GM19099 (cell line): ENCODE measurements around the gene OTOG.

ENCODE experiments used
- POLR2A ChIP-seq: IDR thresholded peaks from 3 replicates; pipeline ENCODE4 v1.6.1; 2011; ENCODE audit warnings: low read depth; ENCODE audit not compliant: insufficient read length; ENCODE audit errors: extremely low read depth

OTOG gene, protein sequence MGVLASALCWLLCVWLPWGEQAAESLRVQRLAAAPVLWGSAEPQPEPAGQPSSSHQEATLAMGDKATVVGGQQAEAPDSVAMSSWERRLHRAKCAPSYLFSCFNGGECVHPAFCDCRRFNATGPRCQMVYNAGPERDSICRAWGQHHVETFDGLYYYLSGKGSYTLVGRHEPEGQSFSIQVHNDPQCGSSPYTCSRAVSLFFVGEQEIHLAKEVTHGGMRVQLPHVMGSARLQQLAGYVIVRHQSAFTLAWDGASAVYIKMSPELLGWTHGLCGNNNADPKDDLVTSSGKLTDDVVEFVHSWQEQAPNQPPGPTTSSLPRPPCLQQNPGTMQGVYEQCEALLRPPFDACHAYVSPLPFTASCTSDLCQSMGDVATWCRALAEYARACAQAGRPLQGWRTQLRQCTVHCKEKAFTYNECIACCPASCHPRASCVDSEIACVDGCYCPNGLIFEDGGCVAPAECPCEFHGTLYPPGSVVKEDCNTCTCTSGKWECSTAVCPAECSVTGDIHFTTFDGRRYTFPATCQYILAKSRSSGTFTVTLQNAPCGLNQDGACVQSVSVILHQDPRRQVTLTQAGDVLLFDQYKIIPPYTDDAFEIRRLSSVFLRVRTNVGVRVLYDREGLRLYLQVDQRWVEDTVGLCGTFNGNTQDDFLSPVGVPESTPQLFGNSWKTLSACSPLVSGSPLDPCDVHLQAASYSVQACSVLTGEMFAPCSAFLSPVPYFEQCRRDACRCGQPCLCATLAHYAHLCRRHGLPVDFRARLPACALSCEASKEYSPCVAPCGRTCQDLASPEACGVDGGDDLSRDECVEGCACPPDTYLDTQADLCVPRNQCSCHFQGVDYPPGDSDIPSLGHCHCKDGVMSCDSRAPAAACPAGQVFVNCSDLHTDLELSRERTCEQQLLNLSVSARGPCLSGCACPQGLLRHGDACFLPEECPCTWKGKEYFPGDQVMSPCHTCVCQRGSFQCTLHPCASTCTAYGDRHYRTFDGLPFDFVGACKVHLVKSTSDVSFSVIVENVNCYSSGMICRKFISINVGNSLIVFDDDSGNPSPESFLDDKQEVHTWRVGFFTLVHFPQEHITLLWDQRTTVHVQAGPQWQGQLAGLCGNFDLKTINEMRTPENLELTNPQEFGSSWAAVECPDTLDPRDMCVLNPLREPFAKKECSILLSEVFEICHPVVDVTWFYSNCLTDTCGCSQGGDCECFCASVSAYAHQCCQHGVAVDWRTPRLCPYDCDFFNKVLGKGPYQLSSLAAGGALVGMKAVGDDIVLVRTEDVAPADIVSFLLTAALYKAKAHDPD (N-terminal part only)

DNA sequence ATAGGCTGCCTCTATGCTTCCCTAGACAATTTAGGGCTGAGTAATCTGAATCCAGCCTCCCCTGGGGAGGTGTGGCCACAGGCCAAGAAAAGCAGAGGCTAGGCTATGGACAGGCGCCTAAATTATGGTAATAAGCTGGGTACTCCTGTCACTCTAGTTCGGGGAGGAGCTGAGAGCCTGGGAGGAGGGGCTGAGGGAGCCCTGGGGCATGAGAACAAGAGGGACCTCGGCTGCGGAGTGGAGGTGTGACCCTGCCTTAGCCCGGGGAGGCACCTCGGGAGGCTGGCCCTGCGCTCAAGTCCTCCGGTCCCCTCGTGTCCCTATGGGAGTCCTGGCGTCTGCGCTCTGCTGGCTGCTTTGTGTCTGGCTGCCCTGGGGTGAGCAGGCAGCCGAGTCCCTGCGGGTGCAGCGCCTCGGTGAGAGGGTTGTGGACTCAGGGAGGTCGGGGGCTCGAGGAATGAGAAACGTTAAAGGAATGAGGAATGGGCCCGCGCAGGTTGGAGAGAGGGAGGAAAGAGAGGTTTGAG, at the start of gene OTOG:
Gene OTOG, plus strand, starts transcription at position 209 of the 527 bp plus-strand sequence. Its CDS starts 114 bp downstream, at position 323.
- TF ChIP-seq POLR2A, result no peak

DNA sequence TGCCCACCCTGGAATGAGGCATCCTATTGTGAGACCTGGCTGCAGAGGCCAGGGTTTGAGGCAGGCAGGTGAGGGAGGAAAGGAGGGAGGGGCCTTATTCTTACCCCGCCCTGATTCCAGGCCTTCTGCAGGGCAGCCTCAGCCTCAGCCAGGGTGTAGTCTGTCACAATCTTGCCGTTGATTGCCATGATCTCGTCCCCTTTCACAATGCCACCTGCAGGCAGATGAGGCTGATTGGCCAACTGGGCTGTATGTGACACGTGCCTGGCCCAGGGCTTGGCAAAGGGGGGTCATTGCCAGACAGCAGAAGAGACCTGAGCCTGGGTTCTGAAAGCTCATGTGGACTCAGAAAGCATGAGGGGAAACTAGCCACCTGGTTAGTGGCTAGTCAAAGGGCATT, 49.0 kb upstream of the OTOG start:
- no peak for TF ChIP-seq POLR2A

DNA sequence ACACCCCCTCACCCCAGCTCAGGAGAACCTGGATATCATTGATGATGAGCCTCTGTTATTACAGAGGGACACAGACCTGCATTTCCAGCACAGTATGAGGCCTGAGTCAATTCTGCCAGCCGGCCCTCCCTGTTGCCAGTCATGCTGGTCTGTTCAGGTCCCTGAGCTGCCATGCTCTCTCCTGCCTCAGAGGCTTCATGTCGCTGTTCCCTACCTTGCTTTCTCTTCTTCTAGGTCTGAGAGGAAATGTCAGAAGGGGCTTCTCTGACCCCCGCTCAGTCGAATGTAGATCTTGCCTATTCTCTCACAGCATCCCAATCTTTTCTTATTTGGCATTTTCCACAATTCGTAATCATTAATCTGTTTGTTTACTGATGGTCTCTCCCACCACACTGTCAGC, 48.6 kb upstream of the OTOG start:
- TF ChIP-seq POLR2A, result no peak

DNA sequence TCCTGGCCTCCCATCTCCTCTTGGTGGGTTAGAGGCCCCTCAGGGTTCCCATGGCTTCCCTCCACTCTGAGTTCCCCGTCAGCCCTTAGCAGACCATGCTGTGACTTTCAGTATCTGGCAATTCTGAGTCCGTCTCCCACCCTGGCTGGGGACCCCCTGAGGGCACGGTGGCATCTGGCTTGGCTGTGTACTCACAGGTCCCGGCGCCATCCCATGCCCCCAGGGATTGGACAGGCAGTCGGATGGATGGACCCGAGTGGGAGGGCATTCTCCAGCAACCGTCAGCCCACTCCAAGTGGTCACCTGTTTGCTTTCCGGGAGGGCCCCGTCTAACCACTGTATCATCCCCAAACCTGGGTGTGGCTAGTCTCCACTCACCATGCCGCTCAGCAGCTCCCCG, 46.4 kb upstream of the OTOG start:
- no peak for TF ChIP-seq POLR2A

DNA sequence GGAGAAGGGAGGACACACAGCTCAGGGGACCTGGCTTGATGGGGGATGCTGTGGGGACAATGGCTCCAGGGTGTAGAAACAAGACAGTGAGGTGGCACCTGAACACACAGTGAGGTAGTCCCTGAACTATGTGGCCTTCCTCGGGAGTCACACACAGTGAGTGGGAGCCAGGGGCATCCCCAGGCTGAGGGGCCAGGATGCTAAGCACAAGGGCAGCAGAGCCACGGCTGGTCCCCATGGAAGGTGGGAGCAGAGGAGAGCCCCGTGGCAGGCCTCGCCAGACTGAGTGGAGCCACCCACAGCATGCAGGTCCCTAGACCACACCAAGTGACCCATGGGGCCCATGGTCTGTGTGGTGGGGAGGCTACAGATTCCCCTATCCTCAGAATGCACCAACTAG, 44.4 kb upstream of the OTOG start:
- no peak for TF ChIP-seq POLR2A

DNA sequence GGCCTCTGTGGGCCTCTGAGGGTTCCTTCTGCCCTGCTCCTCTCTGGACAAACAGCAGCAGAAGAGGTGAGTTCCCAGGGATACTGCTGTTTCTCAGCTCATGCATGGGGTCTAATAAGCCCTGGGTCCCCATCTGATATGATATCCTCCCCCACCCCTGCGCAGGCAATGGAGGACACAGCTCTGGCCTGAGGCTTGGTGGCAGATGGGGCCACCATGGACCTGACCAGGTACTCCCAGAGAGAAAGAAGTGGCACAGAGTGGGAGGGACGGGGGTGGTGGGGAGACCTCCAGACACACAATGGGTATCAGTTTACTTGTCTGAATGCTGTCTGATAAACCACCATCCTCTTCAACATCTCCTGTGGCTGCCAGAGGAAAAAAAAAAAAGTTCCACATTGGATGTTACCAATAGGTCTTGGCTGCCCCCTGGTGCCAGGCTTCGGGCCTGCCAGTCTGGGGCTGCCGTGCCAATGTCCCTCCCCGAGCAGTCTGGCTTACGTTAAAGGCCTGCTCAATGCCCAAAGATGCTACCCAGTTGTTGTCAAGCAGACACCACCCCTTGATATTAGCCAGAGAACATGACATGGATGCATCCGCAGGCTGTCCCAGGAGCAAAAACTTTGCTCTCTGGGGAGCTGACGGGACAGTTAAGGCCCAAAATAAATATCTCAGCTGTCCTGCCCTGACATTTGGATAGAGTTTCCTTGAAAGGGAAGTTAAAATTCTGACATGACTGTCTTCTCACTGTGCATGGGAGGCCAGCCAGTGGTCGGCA, 42.5 kb upstream of the OTOG start:
- TF ChIP-seq POLR2A, result no peak

DNA sequence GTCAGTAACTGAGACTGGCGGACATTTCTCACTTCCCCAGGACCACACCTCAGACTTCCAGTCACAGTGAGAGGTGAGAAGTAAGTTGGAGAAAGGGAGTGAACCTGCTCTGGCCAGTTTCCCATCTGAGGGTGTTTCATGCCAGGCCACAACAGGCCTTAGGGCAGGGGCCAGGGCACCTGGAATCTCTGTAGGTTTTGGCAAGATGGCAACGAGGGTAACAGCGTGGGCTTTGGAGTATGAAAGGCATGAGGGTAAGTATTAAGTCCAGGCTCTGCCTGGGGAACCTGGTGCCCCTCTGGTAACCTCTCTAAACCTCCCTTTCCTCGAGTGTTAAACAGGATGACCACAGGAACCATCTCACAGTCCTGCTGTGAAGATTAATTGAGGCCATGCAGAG, 41.9 kb upstream of the OTOG start:
- no peak for TF ChIP-seq POLR2A

DNA sequence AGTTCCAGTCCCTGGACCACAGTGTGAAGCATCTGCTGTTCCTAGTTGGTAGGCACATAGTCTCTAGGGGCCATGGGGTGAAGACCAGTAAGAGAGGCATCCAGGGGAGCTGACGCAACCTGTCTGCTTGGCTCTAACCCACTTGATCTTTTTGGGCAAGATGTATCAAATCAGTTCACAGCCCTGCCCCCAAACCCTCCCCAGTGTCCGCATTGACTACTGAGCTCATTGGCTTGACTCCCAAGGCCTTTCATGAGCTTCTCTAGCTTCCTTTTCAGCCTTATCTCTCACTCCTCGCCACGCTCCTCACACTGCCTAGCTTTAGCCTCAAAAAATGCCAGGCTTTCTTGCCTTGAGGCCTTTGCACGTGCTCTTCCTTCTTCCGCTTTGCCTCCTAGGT, 40.7 kb upstream of the OTOG start:
- TF ChIP-seq POLR2A, result no peak

DNA sequence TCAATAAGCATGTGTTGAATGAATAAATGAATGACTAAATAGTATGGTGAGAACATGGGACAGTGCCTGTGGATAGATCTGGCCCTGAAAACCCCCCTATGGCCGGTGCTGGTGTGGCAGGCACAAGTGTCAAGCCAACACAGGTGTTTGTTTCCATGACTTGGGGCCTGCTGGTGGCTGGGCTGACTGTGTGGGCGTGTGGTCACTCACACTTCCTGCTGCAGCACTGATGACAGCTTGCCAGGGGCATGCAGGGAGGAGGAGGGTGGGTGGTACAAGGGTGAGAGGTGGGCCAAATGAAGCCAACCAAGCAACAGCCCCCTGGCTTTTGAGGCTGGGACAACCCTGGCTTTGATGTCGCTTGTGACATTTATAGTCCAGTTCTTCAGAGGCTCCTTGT, 40.1 kb upstream of the OTOG start:
- no peak for TF ChIP-seq POLR2A

DNA sequence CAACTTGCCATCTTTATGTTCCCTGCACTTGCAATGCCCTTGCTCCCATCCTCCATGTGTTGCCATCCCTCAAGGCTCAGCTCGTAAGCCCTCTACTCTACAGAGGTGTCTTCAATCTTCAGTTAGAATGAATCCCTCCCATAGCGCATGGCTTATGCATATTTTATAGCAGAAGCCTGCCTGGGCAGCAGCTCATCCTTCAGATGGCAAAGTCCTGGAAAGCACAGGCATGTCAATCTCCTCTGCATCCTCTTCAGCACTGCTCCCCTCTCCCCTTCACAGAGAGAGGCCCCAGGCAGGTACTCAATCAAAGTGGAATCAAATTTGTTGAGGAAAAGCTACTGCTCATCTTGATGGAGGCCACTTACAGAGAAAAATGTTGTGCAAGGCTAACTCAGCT, 39.3 kb upstream of the OTOG start:
- no peak for TF ChIP-seq POLR2A

DNA sequence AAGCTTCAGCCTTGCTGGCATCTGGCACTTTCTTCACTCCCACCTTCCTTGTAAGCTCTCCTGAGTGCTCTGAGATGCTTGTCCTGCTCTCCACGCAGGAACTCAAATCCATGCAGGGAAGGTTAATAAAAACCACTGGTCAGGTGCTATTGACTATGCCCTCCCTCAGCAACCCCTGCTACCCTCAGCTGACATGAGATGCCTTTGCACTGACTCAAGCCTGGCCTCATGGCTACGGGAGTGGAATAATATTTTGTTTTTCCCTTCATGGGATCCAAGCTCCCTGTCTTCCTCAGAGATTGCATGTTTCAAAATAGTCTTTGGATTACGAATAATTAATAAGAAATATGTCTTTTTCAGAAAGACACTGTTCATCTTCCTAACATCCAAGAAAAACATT, 38.8 kb upstream of the OTOG start:
- no peak for TF ChIP-seq POLR2A

DNA sequence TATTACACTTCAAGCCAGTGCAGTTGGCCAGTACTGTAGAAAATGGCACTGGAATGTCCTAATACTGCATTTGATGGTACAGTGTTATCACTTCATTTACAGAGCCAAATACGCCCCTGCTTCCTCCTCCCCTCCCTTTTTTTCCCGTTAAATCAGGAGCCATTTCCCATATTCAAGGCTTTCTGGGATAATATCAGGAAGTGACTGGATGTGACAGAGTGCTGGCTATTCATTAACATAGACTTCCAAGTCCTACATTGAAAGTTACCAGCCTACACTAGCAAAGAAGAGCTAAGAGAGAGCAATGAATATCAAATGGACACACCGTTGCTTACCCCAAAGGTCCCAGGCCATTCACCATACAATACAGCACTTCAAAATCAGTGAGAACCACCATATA, 38.3 kb upstream of the OTOG start:
- no peak for TF ChIP-seq POLR2A

DNA sequence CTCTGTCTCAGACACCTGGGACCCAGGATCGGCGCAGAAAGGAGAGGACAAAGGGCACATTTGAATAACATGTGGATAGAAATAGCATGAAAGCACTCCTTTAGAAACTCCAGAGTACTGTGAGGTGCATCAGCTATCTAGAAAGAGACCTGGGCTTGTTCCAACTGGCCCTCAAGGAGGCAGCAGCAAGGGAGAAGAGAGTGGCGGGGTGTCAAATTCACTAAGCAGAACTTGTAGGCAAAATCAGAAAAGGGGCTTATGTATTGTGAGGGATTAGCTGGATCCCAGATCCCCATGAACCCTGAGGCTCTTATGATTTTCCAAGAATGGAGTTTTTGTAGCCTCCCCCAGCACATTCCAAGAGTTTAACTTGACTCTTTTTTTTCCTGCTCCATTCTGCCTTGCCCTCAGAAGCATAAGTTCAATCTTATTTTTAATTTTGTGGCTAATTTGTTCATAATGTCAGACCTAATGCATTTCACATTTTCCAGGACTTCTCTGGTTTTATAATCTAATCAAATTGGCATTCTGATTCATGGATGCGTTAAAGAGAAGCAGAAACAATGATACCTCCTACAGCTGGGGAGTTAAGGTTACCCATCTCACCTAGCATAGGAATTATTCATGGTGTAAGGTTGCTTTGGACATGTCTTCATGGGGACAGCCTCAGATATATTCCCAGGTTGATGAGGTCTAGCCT, 36.4 kb upstream of the OTOG start:
- TF ChIP-seq POLR2A, result no peak

DNA sequence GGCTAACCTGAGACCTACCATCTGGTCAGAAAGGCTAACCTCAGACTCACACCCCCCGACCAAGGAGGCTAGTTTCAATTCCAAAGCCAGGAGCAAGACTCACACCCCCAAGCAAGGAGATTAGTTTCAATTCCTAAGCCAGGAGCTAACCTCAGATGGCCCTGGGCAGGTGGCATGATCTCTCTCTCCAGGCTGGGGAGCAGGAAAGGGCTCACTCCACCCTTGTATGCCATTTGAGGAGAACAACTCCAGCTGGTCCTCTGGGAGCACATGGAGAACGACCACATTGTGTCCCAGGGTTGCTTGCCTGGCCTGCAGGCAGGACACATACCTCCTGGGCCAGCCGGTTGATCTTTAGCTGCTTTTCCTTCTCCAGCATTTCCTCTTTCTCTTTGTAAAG, 35.5 kb upstream of the OTOG start:
- TF ChIP-seq POLR2A, result no peak
